GM21447 (cell line): ENCODE data around the gene L1TD1.
"Not testable (repeated sequence)": the region's sequence is repeated elsewhere in the genome, so short reads cannot be mapped to it uniquely, and the experiment has no call there.

Source experiments
- ATAC-seq: cut with Tn5 transposase; IDR thresholded peaks from one replicate; pipeline ENCODE4 v1.9.1; 2021; ENCODE audit not compliant: unreplicated experiment

The L1TD1 gene

GRCh38 chr1:62235576-62235975 lies 40.9 kb downstream of the L1TD1 start:
- no peak for ATAC-seq

- no peak for ATAC-seq
These were observed 42.7 kb downstream of the L1TD1 start for GRCh38 chr1:62237361-62237760.

- no peak for ATAC-seq
These were observed 43.3 kb downstream of the L1TD1 start for GRCh38 chr1:62237950-62238374.

DNA sequence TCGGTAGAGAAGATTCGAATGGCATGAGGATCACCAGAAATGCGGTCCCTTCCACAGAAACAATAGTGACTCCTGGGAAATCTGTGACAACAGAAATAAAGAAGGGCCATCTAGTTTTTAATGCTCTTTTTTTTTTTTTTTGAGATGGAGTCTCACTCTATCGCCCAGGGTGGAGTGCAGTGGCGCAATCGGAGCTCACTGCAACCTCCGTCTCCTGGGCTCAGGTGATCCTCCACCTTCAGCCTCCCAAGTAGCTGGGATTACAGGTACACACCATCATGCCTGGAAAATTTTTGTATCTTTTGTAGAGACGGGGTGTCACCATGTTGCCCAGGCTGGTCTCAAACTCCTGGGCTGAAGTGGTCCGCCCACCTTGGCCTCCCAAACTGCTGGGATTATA lies 43.9 kb downstream of the L1TD1 start:
- no peak for ATAC-seq

GRCh38 chr1:62239652-62240403 lies 45.2 kb downstream of the L1TD1 start:
- not testable (repeated sequence) for ATAC-seq

GRCh38 chr1:62240651-62241370 lies 46.2 kb downstream of the L1TD1 start:
- no peak for ATAC-seq

GRCh38 chr1:62241371-62242131 lies 46.9 kb downstream of the L1TD1 start:
- no peak for ATAC-seq

- not testable (repeated sequence) for ATAC-seq
These were observed 49.7 kb downstream of the L1TD1 start for GRCh38 chr1:62244380-62244779.

- no peak for ATAC-seq
These were observed 50.6 kb downstream of the L1TD1 start for GRCh38 chr1:62245201-62245600.

DNA sequence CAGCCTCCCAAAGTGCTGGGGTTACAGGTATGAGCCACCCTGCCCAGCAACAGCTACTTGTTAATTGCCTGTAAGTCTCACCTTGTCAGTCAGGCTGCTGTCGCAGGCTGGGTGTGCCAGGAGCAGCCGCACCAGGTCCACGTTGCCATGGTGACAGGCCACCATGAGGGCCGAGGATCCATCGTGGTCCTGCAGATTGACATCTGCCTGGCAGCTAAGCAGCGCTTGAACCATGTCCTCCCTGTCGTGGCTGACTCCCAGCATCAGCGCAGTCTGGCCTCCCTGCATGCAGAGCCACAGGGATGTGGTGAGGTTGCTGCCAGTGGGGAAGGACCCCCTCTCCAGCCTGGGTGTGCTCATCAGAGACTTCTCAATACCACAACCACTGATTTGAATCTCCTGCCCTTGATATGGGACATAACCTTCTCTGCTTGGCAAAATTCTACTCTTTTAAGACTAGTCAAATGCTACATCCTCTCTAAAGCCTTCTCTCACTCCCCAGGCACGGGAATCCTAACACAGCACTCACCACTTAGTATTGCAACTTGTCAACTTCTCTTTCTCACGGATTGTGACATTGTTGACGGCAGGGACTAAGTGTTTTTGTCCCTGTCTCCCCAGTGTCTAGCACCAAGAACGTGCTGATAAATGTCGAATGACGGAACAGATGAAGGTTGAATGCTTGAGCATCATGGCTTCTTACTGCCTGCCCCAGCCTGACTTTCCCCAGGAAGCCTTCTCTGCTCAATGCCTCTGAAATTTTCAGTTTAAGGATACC lies 52.9 kb downstream of the L1TD1 start:
- ATAC-seq = no peak

GRCh38 chr1:62250126-62250726 lies 55.6 kb downstream of the L1TD1 start:
- no peak for ATAC-seq

- ATAC-seq = no peak
These were observed 64.9 kb downstream of the L1TD1 start for GRCh38 chr1:62259551-62259950.

- no peak for ATAC-seq
These were observed 66.0 kb downstream of the L1TD1 start for GRCh38 chr1:62260688-62261087.
